ENCODE data around the gene GCK.
A peak's percentile ranks its signal among the peaks of the same experiment; 100 is the strongest.

The GCK gene

DNA sequence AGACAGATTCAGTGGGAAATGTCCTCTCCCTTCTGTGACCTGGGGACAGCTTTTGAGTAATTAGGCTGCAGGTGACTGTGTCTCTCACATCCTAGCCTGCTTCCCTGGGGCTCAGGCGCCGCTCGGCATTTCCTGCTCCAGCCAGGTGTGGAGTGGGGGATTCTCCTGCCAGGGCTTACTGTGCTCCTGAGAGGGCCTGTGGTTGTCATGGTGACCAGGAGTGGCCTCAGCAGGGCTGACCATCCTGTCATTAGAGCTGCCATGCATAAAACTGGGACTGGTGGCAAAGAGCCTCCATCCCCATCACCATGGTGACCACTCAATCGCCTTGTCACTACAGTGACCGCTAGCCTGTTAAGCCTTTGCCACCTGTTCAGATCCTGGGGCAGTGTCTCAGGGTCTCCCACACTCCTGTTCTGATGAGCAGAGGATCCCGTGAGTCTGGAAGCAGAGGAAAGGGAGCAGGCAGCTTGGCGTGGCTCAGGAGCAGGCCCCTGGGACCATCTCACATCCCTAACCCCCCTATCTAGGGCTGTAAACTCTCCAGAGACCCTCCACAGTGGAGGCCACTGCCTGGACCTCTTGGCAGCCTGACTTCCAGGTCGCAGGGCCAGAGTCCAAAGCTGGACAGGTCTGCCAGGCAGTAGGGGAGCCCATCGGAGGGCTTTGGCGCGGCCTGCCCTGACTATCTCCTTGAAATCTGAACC lies at the start of gene GCK:
Gene GCK (minus strand): TSS at position 154 of the 707 bp plus-strand sequence. CDS start 486 bp downstream, outside the sequence.
- ATAC-seq: no peak
- Mint-ChIP-seq H3K36me3 (no peaks in the 10 kb centered on the region), H3K4me3 (no peak within 1 kb of the TSS), H3K9me3 (no peaks in the 10 kb centered on the region), H3K27ac (no peak within 1 kb of the TSS), H3K4me1 (peaks cover 7% of the 10 kb centered on the region)
- DNase-seq (ENCODE audit: low spot score in 2 of 2): no peak

DNA sequence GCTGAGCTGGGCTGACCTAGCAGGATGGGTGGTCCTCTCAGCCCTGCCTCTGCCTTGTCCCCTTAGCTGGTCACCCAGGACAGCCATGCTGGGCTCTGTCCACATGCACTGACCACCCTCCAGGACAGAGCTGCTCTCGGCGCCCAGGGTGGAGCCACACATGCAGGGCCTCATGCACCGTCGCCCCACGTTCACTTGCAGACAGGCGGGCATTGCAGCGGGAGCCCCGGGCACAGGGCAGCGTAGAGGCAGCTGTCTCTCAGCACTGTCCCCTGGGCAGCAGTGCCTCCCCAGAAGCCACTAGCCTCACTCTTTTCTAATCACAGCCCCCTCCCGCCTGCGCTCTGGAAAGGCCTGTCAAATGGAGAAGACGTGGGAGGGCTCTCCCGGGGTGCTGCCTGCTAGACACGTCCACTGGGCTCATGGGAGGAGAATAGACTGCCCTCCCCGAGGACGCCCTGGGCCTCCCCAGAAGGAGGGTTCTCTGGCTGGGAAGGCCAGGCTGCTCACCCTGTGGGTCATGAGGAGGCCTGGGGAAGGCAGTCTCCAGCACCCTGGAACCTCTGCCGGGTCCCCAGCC lies 49.0 kb upstream of the GCK start:
- H3K4me1 Mint-ChIP-seq: peaks cover 5% of the 10 kb centered on the region

DNA sequence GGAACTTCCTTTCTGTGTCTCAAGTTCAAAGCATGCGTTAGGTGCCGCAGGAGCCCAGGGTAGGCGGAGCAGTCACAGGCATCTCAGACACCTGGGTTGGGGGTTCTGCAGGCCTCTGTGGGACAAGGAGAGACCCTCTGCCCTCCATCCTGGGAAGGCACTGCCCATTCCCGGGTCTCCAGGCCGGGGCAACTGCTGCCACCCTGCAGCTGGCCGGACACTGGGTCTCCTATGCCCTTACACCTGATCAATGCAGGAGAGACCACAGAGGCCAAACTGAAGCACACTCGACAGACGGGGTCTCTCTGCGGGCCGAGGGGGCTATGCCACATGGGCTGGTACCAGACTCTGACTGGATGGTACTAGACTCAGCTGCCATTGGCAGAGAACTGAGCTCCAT lies 48.5 kb upstream of the GCK start:
- ATAC-seq (no peak), DNase-seq (ENCODE audit: low spot score in 2 of 2) (no peak)
- no peaks in the 10 kb centered on the region for H3K36me3 Mint-ChIP-seq
- peaks cover 5% of the 10 kb centered on the region for H3K4me1 Mint-ChIP-seq
- no peak overlapping the region for H3K27ac Mint-ChIP-seq
- no peaks in the 10 kb centered on the region for H3K9me3 Mint-ChIP-seq
- no peak overlapping the region for H3K4me3 Mint-ChIP-seq

More for the DNA sequence above, 49.0 kb upstream of the GCK start:
- ATAC-seq (no peak), DNase-seq (ENCODE audit: low spot score in 2 of 2) (no peak)
- H3K27ac Mint-ChIP-seq: no peak overlapping the region
- no peak overlapping the region for H3K4me3 Mint-ChIP-seq
- H3K9me3 Mint-ChIP-seq: no peaks in the 10 kb centered on the region
- H3K36me3 Mint-ChIP-seq: no peaks in the 10 kb centered on the region

DNA sequence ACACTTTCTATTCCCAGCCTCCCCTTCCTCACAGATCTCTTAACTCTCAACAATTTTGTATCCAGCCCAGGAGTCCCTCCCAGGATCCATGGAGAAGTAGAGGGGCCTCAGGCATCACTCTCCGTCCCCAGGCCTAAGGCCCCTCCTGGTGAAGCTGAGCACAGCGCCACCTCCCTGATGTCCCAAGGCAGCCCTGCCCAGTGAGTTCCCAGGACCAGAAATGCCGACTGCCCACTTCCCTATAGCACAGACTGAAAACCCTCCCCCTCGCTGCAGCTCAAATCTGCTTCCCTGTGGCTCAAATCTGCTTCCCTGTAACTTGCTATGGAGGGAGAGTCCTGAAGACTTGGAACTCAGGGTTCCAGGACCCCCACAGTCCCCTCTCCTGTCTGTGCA lies 47.1 kb upstream of the GCK start:
- no peak overlapping the region for H3K27ac Mint-ChIP-seq
- no peaks in the 10 kb centered on the region for H3K9me3 Mint-ChIP-seq
- H3K4me3 Mint-ChIP-seq: no peak overlapping the region
- ATAC-seq: no peak
- DNase-seq (ENCODE audit: low spot score in 2 of 2): no peak
- H3K4me1 Mint-ChIP-seq: peaks cover 5% of the 10 kb centered on the region
- H3K36me3 Mint-ChIP-seq: no peaks in the 10 kb centered on the region

DNA sequence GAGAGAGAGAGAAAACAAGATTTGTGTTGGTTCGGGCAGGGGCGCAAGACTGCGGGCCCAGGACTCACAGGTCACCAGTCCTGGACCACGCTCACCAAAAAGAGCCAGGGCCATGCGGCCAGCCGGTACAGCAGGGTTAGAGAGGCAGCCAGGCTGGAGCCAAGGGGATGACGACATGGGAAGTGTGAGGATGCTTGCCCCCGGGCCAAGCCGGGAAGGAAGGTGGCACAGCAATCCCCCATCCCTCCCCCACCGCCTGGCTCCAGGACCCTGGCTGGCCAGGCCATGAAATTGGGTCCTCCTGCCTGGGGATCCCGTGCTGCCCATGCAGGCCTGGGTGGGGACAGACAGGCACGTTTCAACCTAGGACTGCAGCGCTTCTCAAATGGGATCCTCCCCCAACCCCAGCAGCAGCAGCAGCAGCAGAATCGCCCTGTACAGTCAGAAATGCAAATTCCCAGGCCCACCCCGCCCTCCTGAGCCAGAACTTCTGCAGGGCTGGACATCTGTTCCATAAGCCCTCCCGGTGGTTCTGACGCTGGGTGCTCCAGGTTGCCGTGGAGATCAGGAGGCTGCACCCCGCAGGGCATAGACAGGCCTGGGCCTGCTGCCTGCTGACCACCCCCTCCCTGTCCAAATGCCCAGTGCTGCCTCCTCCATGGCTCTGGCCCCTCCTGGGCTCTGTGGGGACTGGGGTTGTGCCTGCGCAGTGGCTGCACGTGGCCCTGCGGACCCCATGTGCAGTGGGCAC lies 46.5 kb upstream of the GCK start:
- H3K4me1 Mint-ChIP-seq: peaks cover under 1% of the 10 kb centered on the region
- H3K27ac Mint-ChIP-seq: no peak overlapping the region
- no peaks in the 10 kb centered on the region for H3K36me3 Mint-ChIP-seq
- H3K4me3 Mint-ChIP-seq: no peak overlapping the region
- DNase-seq (ENCODE audit: low spot score in 2 of 2) (no peak), ATAC-seq (no peak)
- no peaks in the 10 kb centered on the region for H3K9me3 Mint-ChIP-seq

DNA sequence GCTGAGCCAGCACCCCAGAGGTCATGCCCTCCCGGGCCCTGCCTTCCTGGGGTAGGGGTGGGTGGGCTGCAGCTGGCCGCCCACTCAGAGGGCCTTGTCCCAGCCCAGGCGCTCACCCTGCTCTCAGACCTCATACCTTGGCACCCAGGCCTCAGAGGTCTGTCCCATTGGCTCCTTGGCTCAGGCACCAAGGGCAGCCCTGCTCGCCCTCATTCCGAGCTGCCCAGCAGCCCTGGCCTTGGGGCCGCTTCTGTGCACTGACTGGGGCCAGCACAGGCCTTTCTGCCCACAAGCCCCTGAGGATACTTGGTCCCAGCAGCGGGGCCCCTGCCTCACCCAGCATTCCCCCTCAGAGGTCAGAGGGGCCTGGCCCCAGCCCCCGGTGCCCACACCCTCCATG lies 45.8 kb upstream of the GCK start:
- no peak overlapping the region for H3K27ac Mint-ChIP-seq
- H3K4me1 Mint-ChIP-seq: no peaks in the 10 kb centered on the region
- no peak overlapping the region for H3K4me3 Mint-ChIP-seq
- no peak for DNase-seq (ENCODE audit: low spot score in 2 of 2)
- H3K36me3 Mint-ChIP-seq: no peaks in the 10 kb centered on the region
- ATAC-seq: no peak
- no peaks in the 10 kb centered on the region for H3K9me3 Mint-ChIP-seq

DNA sequence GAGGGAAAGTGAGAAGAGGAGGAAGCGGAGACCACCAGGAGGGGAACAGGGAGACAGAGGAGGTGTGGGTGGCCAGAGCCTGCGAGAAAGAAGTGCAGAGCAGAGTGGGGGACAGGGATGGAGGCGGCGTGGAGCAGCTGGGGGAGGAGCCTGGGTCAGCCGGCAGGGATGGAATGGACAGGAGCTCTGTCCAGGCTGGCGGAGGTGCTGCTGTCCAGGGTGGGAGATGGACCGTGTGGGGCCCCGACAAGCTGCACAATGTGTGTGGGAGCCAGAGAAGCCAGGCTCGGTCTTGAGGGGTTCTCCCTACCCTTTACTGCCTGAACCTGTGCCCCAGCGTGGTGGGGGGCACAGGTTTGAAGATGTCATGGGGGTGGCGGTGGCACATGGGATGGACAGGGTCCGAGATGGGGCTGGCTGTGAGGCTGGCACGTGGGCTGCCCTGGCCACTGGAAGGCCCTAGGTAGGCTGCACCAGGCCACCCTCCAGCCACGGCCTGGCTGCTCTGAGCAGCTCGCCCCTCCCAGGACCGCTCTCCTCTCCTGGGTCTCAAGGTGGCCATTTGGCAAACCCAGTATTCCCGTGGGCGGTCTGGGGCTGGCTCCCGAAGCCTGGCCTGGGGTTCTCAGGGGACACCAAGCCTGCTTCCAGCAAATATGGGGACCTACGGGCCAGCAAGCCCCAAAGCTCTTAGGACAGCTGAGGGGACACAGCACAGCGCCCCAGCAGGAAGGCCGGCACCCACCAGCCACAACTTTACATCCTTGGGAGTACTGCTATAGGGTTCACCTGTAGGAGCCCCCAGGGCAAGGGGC lies 43.9 kb upstream of the GCK start:
- no peaks in the 10 kb centered on the region for H3K9me3 Mint-ChIP-seq
- no peaks in the 10 kb centered on the region for H3K36me3 Mint-ChIP-seq
- no peak overlapping the region for H3K4me3 Mint-ChIP-seq
- no peaks in the 10 kb centered on the region for H3K4me1 Mint-ChIP-seq
- DNase-seq (ENCODE audit: low spot score in 2 of 2): no peak
- no peak for ATAC-seq
- no peak overlapping the region for H3K27ac Mint-ChIP-seq

DNA sequence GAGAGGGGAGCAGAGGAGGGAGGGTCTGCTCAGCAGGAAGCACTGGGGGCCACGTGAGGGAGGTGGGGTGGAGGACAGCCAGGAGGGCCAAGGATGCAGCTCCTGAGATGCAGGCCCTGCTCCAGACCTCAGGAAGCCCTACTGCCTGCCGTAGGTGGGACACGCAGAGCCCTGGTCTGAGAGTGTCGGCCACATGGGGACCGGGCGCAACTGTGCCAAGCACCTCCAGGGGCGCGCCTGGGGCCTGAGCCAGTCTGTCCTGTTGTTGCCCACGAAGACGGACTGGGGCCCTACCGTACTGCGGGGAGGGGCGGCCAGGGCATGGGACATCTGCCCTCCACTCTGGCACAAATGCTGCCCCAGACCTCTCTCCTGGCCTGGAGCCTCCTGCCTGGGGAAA lies 43.2 kb upstream of the GCK start:
- no peak overlapping the region for H3K27ac Mint-ChIP-seq
- H3K4me3 Mint-ChIP-seq: no peak overlapping the region
- H3K36me3 Mint-ChIP-seq: no peaks in the 10 kb centered on the region
- DNase-seq (ENCODE audit: low spot score in 2 of 2) (no peak), ATAC-seq (no peak)
- no peaks in the 10 kb centered on the region for H3K4me1 Mint-ChIP-seq
- H3K9me3 Mint-ChIP-seq: no peaks in the 10 kb centered on the region

DNA sequence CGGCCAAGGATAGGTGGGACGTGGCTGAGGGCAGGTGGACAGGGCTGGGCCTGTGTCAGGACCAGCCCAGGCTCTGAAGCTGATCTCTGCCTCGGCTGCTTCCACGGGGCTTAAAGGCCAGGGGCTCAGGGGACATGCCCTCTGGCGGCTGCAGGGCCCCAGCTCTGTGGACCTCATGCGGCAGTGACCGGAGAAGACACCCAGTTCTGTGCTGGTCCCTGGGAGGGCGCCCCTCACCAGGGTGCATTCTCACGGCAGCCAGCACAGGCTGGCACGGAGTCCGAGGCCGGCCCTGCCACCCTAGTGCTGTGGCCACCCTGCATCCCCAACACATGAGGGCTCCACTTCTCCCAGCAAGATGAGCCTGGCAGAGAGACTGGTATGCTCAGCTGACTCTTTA lies 41.8 kb upstream of the GCK start:
- DNase-seq (ENCODE audit: low spot score in 2 of 2): no peak
- no peaks in the 10 kb centered on the region for H3K36me3 Mint-ChIP-seq
- H3K27ac Mint-ChIP-seq: no peak overlapping the region
- no peak for ATAC-seq
- no peaks in the 10 kb centered on the region for H3K9me3 Mint-ChIP-seq
- no peaks in the 10 kb centered on the region for H3K4me1 Mint-ChIP-seq
- H3K4me3 Mint-ChIP-seq: no peak overlapping the region

DNA sequence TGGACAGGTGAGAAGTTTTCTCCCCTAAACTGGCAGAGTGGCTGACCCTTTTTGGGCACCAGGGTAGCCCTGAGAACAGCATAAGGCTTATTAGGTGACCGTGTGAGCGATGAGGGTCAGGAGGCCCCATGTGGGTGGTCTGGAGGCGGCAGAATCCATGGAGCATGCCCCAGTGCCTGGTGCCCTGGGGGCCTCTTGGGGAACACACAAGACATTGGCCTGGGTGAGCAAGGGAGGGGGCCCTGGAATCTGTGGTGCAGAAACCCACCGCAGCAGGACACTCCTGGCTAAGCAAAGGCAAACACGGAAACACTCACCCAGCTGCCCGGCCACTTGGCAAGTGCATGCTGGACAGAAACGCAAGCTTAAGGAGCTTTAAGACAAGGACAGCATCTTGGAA lies 41.0 kb upstream of the GCK start:
- Mint-ChIP-seq H3K9me3 (no peaks in the 10 kb centered on the region), H3K4me3 (no peak overlapping the region), H3K36me3 (no peaks in the 10 kb centered on the region), H3K4me1 (no peaks in the 10 kb centered on the region), H3K27ac (no peak overlapping the region)
- DNase-seq (ENCODE audit: low spot score in 2 of 2) (no peak), ATAC-seq (no peak)

DNA sequence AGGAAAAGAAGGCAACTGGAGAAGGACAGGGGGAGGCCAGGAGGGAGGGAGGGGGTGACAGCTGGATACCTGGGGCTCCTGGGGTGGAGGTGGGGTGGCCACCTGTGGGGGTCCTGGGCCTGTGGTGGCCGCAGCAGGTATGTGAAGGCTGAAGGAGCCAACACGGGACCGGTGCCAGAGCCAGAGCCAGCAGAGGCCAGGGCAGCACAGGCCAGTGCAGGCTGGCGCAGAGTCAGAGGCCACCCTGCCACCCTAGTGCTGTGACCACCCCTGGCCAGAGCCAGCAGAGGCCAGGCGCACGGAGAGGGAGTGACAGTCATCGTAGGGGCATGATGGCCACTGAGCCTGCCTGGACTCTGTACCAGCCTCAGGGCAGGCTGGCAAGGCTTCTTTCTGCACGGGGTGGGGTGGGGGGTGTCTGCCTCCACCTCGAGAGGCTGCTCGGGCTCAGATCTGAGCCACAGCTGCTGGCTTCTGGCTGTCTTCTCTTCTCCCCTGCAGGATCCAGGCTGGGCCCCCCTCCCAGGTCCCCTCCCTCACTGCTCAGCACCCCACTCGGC lies 40.4 kb upstream of the GCK start:
- H3K4me3 Mint-ChIP-seq: no peak overlapping the region
- no peaks in the 10 kb centered on the region for H3K9me3 Mint-ChIP-seq
- H3K36me3 Mint-ChIP-seq: no peaks in the 10 kb centered on the region
- no peak overlapping the region for H3K27ac Mint-ChIP-seq
- no peak for ATAC-seq
- no peak for DNase-seq (ENCODE audit: low spot score in 2 of 2)
- no peaks in the 10 kb centered on the region for H3K4me1 Mint-ChIP-seq

DNA sequence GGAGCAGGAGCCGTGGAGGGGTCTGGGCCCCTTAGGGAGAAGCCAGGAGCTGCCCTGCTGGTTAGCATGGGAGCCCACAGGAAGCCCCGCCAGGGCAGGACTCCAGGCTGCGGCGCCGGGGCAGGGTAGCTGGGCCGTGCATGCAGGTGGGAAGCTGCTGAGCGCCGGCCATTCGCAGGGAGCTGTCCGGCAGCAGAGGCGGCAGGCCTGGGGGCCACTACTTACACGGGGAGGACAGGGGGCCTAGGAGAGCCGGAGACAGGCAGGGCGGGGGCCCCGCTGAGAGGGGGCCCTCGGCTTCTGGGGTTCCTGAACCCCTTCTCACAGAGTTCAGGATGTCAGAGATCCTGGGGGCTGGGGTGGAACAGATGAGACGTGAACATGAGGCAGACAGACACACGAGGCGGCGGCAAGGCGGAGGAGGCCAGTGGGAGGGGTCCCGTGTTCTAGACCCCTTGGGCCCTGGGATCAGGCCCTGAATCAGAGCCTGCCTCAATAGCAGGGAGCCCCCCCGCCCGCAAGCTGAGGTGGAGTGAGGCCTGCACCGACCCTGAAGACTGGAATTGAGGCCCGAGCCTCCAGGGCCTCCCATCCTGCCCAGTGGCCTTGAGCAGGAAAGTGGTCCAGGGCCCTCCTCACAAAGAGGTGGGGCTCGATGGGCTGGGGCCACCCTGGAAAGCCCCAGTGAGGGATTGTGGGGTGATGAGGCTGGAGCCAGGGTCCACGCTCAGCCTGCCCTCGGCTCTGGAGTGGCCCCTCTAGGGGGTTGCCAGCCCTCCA lies 39.5 kb upstream of the GCK start:
- Mint-ChIP-seq H3K9me3 (no peaks in the 10 kb centered on the region), H3K36me3 (no peaks in the 10 kb centered on the region), H3K27ac (no peak overlapping the region), H3K4me3 (no peak overlapping the region), H3K4me1 (no peaks in the 10 kb centered on the region)
- ATAC-seq: no peak
- DNase-seq (ENCODE audit: low spot score in 2 of 2): no peak

DNA sequence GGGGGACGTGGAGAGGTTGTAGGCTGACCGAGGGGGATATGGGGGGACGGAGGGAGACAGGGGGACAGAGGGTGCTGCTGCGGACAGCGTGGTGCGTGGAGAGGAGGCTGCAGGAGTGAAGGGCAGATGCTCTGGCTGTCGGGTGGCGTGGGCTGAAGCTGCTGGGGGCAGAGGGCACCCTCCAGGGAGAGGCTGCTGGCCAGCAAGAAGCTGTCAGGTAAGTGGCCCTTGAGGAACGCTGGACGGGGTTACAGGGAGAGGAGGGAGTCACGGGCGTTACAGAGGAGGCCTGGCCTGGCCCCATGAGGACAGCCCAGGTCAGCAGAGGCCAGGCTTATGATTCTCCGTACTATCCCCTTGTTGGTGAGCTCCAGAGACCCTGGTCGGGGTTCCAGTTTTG lies 38.7 kb upstream of the GCK start:
- DNase-seq (ENCODE audit: low spot score in 2 of 2) (no peak), ATAC-seq (no peak)
- Mint-ChIP-seq H3K4me1 (no peaks in the 10 kb centered on the region), H3K9me3 (no peaks in the 10 kb centered on the region), H3K4me3 (no peak overlapping the region), H3K36me3 (no peaks in the 10 kb centered on the region), H3K27ac (no peak overlapping the region)

DNA sequence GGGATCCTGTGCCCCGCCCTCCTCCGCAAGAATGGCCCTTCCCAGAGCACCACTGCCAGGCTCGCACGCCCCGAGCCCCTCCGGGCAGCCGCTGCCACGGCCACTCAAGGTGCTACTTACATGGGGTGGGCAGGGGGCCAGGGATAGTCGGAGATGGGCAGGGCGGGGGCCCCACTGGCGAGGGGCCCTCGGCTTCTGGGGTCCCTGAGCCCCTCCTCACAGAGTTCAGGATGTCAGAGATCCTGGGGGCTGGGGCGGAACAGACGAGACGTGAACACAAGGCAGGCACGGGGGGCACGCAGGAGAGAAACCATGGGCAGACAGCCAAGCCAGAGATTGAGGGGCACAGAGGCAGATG lies 37.1 kb upstream of the GCK start:
- H3K4me3 Mint-ChIP-seq: no peak overlapping the region

More for the DNA sequence above, 37.1 kb upstream of the GCK start:
- ATAC-seq: no peak
- H3K36me3 Mint-ChIP-seq: no peaks in the 10 kb centered on the region
- no peak for DNase-seq (ENCODE audit: low spot score in 2 of 2)
- no peaks in the 10 kb centered on the region for H3K4me1 Mint-ChIP-seq
- H3K27ac Mint-ChIP-seq: peak overlapping the region; percentile 54
- no peaks in the 10 kb centered on the region for H3K9me3 Mint-ChIP-seq
